ENCODE data around the gene SELPLG. TPM values are rescaled to one million over a fixed set of nuclear protein-coding genes. Genes with fewer than 3 reads are reported as not detected.

SELPLG gene
- total RNA-seq, 1 donor from 2014 or later, result not detected

- Mint-ChIP-seq H3K36me3 (ENCODE audit: insufficient read depth) (no peaks in the 10 kb centered on the region), H3K9me3 (ENCODE audit: low read depth) (no peaks in the 10 kb centered on the region), H3K4me1 (ENCODE audit: low read depth) (no peaks in the 10 kb centered on the region), H3K27me3 (peaks cover 19% of the 10 kb centered on the region), H3K27ac (no peak overlapping the region), H3K4me3 (ENCODE audit: low read depth) (no peak overlapping the region)
- no peak for DNase-seq (ENCODE audit: low spot score, unreplicated experiment)
- TF ChIP-seq, protein P1, sequence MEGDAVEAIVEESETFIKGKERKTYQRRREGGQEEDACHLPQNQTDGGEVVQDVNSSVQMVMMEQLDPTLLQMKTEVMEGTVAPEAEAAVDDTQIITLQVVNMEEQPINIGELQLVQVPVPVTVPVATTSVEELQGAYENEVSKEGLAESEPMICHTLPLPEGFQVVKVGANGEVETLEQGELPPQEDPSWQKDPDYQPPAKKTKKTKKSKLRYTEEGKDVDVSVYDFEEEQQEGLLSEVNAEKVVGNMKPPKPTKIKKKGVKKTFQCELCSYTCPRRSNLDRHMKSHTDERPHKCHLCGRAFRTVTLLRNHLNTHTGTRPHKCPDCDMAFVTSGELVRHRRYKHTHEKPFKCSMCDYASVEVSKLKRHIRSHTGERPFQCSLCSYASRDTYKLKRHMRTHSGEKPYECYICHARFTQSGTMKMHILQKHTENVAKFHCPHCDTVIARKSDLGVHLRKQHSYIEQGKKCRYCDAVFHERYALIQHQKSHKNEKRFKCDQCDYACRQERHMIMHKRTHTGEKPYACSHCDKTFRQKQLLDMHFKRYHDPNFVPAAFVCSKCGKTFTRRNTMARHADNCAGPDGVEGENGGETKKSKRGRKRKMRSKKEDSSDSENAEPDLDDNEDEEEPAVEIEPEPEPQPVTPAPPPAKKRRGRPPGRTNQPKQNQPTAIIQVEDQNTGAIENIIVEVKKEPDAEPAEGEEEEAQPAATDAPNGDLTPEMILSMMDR (IDR thresholded peaks at IDR 0.05; ENCODE audit: unreplicated experiment), result no peak
These were observed 25.6 kb downstream of the SELPLG start for GRCh38 chr12:108607981-108608600.

DNA sequence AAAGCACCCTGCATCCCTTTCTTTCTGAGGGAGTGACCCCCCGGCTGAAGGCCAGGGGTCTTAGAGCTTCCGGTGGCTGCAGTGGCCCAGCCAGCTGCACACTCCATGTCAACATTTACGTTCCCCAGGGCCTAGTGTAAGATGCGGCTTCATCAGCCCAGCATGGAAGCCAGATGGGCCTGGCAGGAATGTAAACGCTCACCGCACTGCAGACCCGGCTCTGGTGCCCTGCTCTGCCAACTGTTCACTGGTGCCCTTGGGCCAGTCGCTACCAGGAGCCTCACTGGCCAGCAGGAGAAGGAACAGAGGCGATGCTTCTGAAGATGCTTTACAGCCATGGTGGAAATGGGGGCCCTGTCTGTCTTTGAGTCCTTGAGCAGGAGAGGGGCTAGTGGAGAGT is 27.2 kb downstream of the SELPLG start:
- Mint-ChIP-seq H3K4me1 (ENCODE audit: low read depth) (no peaks in the 10 kb centered on the region), H3K27me3 (peaks cover 12% of the 10 kb centered on the region), H3K36me3 (ENCODE audit: insufficient read depth) (no peaks in the 10 kb centered on the region), H3K27ac (no peak overlapping the region), H3K4me3 (ENCODE audit: low read depth) (no peak overlapping the region), H3K9me3 (ENCODE audit: low read depth) (no peaks in the 10 kb centered on the region)
- DNase-seq (ENCODE audit: low spot score, unreplicated experiment), result no peak
- TF ChIP-seq, protein P1 (IDR thresholded peaks at IDR 0.05; ENCODE audit: unreplicated experiment), result no peak

DNA sequence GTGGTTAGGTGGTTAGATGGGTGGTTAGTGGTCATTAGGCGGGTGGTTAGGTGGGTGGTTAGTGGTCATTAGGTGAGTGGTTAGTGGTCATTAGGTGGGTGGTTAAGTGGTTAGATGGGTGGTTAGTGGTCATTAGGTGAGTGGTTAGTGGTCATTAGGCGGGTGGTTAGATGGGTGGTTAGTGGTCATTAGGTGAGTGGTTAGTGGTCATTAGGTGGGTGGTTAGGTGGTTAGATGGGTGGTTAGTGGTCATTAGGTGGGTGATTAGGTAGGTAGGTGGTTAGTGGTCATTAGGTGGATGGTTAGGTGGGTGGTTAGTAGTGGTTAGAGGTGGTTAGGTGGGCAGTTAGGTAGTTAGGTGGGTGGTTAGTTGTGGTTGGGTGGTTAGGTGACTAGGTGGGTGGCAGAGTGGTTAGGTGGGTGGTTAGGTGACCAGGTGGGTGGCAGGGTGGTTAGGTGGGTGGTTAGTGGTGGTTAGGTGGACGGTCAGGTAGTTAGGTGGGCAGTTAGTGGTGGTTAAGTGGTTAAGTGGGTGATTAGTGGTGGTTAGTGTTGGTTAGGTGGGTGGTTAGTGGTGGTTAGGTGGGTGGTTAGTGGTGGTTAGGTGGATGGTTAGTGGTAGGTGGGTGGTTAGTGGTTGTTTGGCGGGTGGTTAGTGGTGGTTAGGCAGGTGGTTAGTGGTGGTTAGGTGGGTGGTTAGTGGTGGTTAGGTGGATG is 27.8 kb downstream of the SELPLG start:
- Mint-ChIP-seq H3K9me3 (ENCODE audit: low read depth) (no peaks in the 10 kb centered on the region), H3K27me3 (peaks cover 11% of the 10 kb centered on the region), H3K36me3 (ENCODE audit: insufficient read depth) (no peaks in the 10 kb centered on the region), H3K4me1 (ENCODE audit: low read depth) (no peaks in the 10 kb centered on the region), H3K27ac (no peak overlapping the region), H3K4me3 (ENCODE audit: low read depth) (no peak overlapping the region)
- no peak for DNase-seq (ENCODE audit: low spot score, unreplicated experiment)
- TF ChIP-seq, protein P1 (IDR thresholded peaks at IDR 0.05; ENCODE audit: unreplicated experiment), result no peak

DNA sequence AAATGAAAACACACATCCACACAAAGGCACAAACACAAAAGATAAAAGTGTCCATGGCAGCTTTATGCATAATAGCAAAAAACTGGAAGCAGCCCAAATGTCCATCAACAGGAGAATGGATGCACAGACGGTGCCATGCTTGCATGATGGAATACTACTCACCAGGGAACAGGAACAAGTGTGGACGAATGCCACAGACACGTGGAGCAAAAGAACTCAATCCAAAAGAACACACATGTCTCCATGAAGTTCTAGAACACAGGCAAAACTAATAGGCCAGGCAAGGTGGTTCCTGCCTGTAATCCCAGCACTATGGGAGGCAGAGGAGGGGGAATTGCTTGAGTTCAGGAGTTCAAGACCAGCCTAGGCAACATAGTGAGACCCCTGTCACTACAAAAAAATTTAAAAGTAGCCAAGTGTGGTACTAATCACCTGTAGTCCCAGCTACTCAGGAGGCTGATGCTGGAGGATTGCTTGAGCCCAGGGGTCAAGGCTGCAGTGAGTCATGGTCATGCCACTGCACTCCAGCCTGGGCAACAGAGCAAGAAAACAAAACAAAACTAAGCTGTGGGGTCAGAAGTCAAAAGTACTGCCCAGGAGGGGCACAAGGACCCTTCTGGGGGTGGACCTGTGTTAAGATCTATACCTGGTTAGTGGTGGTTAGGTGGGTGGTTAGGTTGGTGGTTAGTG is 28.5 kb downstream of the SELPLG start:
- Mint-ChIP-seq H3K4me1 (ENCODE audit: low read depth) (no peaks in the 10 kb centered on the region), H3K9me3 (ENCODE audit: low read depth) (no peaks in the 10 kb centered on the region), H3K36me3 (ENCODE audit: insufficient read depth) (no peaks in the 10 kb centered on the region), H3K4me3 (ENCODE audit: low read depth) (no peak overlapping the region), H3K27ac (no peak overlapping the region), H3K27me3 (peaks cover 8% of the 10 kb centered on the region)
- no peak for DNase-seq (ENCODE audit: low spot score, unreplicated experiment)
- TF ChIP-seq, protein P1 (IDR thresholded peaks at IDR 0.05; ENCODE audit: unreplicated experiment), result no peak

DNA sequence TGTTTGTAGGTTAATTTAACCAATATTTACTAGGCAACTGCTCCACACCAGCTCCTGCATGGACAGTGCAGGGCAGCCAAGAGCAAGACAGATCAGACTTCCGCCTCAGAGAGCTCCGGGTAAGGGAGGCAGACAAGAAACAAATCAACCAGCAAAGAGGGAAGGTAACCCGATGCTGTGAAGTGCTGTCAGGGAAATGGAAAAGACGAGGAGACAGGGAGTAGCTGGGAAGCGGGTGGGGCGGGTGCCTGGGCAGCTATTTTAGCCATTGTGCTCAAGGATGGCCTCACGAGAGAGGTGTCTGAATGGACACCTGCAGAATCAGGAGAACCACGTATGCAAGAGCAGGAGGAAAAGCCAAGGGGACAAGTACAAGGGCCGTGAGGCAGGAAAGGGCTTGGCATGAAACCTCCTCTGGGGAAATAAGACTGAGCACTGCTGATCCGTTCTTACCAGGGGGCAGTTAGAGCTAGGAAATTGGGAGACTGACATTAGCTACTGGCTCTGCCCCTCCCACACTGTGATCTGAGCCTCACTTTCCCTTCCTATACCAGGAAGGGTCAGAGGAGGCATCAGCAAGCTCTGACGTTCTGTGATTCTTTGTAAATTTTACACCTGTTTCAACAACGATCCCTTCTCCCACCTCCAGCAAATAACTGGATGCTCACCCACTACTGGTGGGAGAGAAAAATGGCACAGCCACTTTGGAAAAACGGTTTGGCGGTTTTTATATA is 29.3 kb downstream of the SELPLG start:
- H3K27ac Mint-ChIP-seq, result no peak overlapping the region
- H3K4me1 Mint-ChIP-seq (ENCODE audit: low read depth), result no peaks in the 10 kb centered on the region

More for the DNA sequence above, 29.3 kb downstream of the SELPLG start:
- Mint-ChIP-seq H3K27me3 (peaks cover 8% of the 10 kb centered on the region), H3K36me3 (ENCODE audit: insufficient read depth) (no peaks in the 10 kb centered on the region), H3K4me3 (ENCODE audit: low read depth) (no peak overlapping the region), H3K9me3 (ENCODE audit: low read depth) (no peaks in the 10 kb centered on the region)
- TF ChIP-seq, protein P1 (IDR thresholded peaks at IDR 0.05; ENCODE audit: unreplicated experiment), result no peak
- no peak for DNase-seq (ENCODE audit: low spot score, unreplicated experiment)
